ENCODE measurements around the gene CLHC1. TPM values are rescaled to one million over a fixed set of nuclear protein-coding genes. Genes with fewer than 3 reads are reported as not detected.
"Not testable (repeated sequence)": the region's sequence is repeated elsewhere in the genome, so short reads cannot be mapped to it uniquely, and the experiment has no call there.

The CLHC1 gene
- total and polyA plus RNA-seq, 4 donors: 3.3 to 17.7 (median 11.6) TPM

GRCh38 chr2:55150834-55151233 is 81.3 kb downstream of the CLHC1 start:
- Histone ChIP-seq H3K9me3 (ENCODE audit: control insufficient read depth, low read length) (no peaks in the 10 kb centered on the region), H3K4me1 (ENCODE audit: control insufficient read depth in 1 of 2, insufficient read depth in 2 of 2, low read length in 2 of 2) (peaks cover 6 to 11% of the 10 kb centered on the region in 2 donors), H3K27ac (ENCODE audit: low read depth in 1 of 2, low read length in 2 of 2) (no peak overlapping the region), H3K4me3 (ENCODE audit: low read length in 2 of 2) (no peak overlapping the region), H3K36me3 (ENCODE audit: control insufficient read depth in 1 of 2, insufficient read depth in 2 of 2, low read length in 1 of 2) (no peaks in the 10 kb centered on the region), H3K27me3 (ENCODE audit: control insufficient read depth in 1 of 2, insufficient read depth in 2 of 2, low read length in 1 of 2) (no peaks in the 10 kb centered on the region)
- WGBS, 2 donors: 90 to 94% methylated on average over 3 of the region's 3 CpGs
- ATAC-seq (ENCODE audit: low FRiP score) (no peak), DNase-seq (peak in 1 of 2 donors; percentile 72)
- intact Hi-C loops (cut with DNase I): no loop called here

GRCh38 chr2:55148269-55148668 is 83.8 kb downstream of the CLHC1 start:
- WGBS, 2 donors: 77 to 78% methylated on average over 2 of the region's 2 CpGs
- H3K27ac ChIP-seq (ENCODE audit: low read depth in 1 of 2, low read length in 2 of 2): no peak overlapping the region
- ATAC-seq (ENCODE audit: low FRiP score) (no peak), DNase-seq (no peak)
- H3K36me3 ChIP-seq (ENCODE audit: control insufficient read depth in 1 of 2, insufficient read depth in 2 of 2, low read length in 1 of 2): no peaks in the 10 kb centered on the region
- no peaks in the 10 kb centered on the region for H3K27me3 ChIP-seq (ENCODE audit: control insufficient read depth in 1 of 2, insufficient read depth in 2 of 2, low read length in 1 of 2)
- H3K4me3 ChIP-seq (ENCODE audit: low read length in 2 of 2): no peak overlapping the region
- intact Hi-C loops (cut with DNase I): no loop called here
- H3K4me1 ChIP-seq (ENCODE audit: control insufficient read depth in 1 of 2, insufficient read depth in 2 of 2, low read length in 2 of 2): peaks cover 3 to 4% of the 10 kb centered on the region in 2 donors
- H3K9me3 ChIP-seq (ENCODE audit: control insufficient read depth, low read length): no peaks in the 10 kb centered on the region

DNA sequence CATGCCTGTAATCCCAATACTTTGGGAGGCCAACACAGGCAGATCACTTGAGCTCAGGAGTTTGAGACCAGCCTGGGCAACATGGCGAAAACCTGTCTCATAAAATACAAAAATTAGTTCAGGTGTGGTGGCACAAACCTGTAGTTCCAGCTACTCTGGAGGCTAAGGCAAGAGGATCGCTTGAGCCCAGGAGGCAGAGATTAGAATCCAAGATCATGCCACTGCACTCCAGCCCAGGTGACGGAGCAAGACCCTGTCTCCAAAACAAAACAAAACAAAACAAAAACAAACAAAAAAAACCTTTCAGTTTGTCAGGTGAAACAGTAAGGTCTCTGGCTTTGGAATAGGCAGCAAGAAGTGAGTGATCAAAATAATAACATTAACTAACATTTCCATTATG is 84.6 kb downstream of the CLHC1 start:
- Histone ChIP-seq H3K27me3 (ENCODE audit: control insufficient read depth in 1 of 2, insufficient read depth in 2 of 2, low read length in 1 of 2) (no peaks in the 10 kb centered on the region), H3K4me3 (ENCODE audit: low read length in 2 of 2) (no peak overlapping the region), H3K9me3 (ENCODE audit: control insufficient read depth, low read length) (no peaks in the 10 kb centered on the region), H3K4me1 (ENCODE audit: control insufficient read depth in 1 of 2, insufficient read depth in 2 of 2, low read length in 2 of 2) (peaks cover 3 to 4% of the 10 kb centered on the region in 2 donors), H3K27ac (ENCODE audit: low read depth in 1 of 2, low read length in 2 of 2) (no peak overlapping the region), H3K36me3 (ENCODE audit: control insufficient read depth in 1 of 2, insufficient read depth in 2 of 2, low read length in 1 of 2) (no peaks in the 10 kb centered on the region)
- ATAC-seq (ENCODE audit: low FRiP score) (no peak), DNase-seq (no peak)
- 98 to 100% methylated on average over 3 of the region's 3 CpGs for WGBS, 2 donors
- intact Hi-C loops (cut with DNase I): no loop called here

DNA sequence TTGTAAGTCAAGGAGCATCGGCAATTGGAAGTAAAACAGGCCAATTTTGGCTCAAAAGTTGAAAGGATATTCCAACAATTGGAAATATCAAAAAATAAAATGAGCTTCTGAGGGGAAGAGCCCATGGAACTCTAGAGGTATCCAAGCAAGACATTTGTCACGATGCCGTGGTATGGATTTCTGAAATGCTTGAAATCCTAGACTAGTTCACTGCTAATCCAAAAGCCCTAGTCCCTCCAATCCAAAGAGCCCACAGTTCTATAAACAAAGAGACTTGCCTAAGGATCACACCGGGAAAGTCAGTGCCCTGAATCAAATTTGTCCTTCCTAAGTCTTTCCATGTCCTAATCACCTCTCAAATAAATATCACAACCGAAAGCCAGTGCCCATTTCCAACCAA is 85.1 kb downstream of the CLHC1 start:
- no peaks in the 10 kb centered on the region for H3K9me3 ChIP-seq (ENCODE audit: control insufficient read depth, low read length)
- H3K4me1 ChIP-seq (ENCODE audit: control insufficient read depth in 1 of 2, insufficient read depth in 2 of 2, low read length in 2 of 2): peaks cover 1 to 4% of the 10 kb centered on the region in 2 donors
- intact Hi-C loops (cut with DNase I): no loop called here
- ATAC-seq (ENCODE audit: low FRiP score): no peak
- WGBS, 2 donors: 95 to 96% methylated on average over 5 of the region's 5 CpGs
- no peak overlapping the region for H3K27ac ChIP-seq (ENCODE audit: low read depth in 1 of 2, low read length in 2 of 2)
- DNase-seq: no peak
- no peaks in the 10 kb centered on the region for H3K36me3 ChIP-seq (ENCODE audit: control insufficient read depth in 1 of 2, insufficient read depth in 2 of 2, low read length in 1 of 2)
- no peaks in the 10 kb centered on the region for H3K27me3 ChIP-seq (ENCODE audit: control insufficient read depth in 1 of 2, insufficient read depth in 2 of 2, low read length in 1 of 2)
- H3K4me3 ChIP-seq (ENCODE audit: low read length in 2 of 2): no peak overlapping the region

DNA sequence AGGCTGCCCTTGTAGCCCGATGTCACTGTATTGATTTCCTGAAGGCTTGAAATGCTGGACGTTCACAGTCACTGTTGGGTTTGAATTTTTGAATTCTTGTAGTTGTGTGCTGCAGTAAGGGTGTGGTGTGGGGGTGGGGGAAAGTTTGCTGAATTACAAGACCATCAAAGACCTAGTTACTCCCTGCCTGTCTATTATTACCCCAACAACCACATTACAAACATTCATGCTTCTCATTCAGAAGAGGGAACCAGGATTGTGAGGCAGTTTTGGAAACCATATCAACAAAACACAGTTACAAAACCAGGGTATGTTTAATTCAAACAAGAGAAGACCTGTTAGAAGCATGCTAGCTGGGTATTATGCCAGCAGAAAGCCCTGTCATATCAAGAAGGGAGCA is 85.8 kb downstream of the CLHC1 start:
- 93 to 98% methylated on average over 2 of the region's 2 CpGs for WGBS, 2 donors
- Histone ChIP-seq H3K36me3 (ENCODE audit: control insufficient read depth in 1 of 2, insufficient read depth in 2 of 2, low read length in 1 of 2) (no peaks in the 10 kb centered on the region), H3K4me3 (ENCODE audit: low read length in 2 of 2) (no peak overlapping the region), H3K4me1 (ENCODE audit: control insufficient read depth in 1 of 2, insufficient read depth in 2 of 2, low read length in 2 of 2) (no peaks in the 10 kb centered on the region), H3K27me3 (ENCODE audit: control insufficient read depth in 1 of 2, insufficient read depth in 2 of 2, low read length in 1 of 2) (no peaks in the 10 kb centered on the region), H3K9me3 (ENCODE audit: control insufficient read depth, low read length) (no peaks in the 10 kb centered on the region), H3K27ac (ENCODE audit: low read depth in 1 of 2, low read length in 2 of 2) (no peak overlapping the region)
- intact Hi-C loops (cut with DNase I): no loop called here
- DNase-seq: no peak
- no peak for ATAC-seq (ENCODE audit: low FRiP score)

DNA sequence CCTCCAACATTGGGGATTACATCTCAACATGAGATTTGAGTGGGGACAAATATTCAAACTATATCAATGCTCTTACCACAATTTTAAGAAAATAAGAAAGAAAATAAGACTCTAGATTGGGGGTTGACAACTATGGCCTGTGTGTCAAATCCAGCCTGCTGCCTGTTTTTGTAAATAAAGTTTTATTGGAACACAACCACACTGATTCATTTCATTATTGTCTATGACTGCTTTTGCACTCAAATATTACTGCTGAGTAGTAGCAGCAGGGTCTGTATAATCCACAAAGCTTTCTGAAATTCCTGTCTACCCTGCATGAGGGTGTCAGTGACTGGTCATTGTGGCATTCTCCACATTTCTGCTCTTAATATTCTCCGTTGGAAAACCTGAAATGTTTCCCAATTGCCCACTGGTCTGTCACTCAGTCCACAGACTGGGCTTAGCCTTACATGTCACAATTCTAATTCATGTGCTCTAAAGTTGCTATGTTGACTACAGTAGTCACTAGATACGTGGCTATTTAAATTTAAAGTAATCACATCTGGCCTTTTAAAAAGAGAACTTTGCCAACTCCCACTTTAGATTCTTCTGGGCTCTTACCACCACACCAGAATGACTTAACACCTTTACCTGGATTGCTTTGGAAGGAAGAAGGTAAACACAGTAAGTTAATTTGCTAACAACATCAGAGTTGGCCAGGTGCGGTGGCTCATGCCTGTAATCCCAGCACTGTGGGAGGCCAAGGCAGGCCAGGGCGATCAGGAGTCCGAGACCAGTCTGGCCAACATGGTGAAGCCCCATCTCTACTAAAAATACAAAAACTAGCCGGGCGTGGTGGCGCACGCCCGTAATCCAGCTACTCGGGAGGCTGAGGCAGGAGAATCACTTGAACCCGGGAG is 86.9 kb downstream of the CLHC1 start:
- Histone ChIP-seq H3K4me1 (ENCODE audit: control insufficient read depth in 1 of 2, insufficient read depth in 2 of 2, low read length in 2 of 2) (no peaks in the 10 kb centered on the region), H3K9me3 (ENCODE audit: control insufficient read depth, low read length) (no peaks in the 10 kb centered on the region), H3K36me3 (ENCODE audit: control insufficient read depth in 1 of 2, insufficient read depth in 2 of 2, low read length in 1 of 2) (no peaks in the 10 kb centered on the region), H3K4me3 (ENCODE audit: low read length in 2 of 2) (no peak overlapping the region), H3K27ac (ENCODE audit: low read depth in 1 of 2, low read length in 2 of 2) (no peak overlapping the region), H3K27me3 (ENCODE audit: control insufficient read depth in 1 of 2, insufficient read depth in 2 of 2, low read length in 1 of 2) (no peaks in the 10 kb centered on the region)
- ATAC-seq (ENCODE audit: low FRiP score) (no peak), DNase-seq (no peak)
- 94 to 97% methylated on average over 12 of the region's 12 CpGs for whole genome bisulfite sequencing, 2 donors
- intact Hi-C loops (cut with DNase I): no loop called here

GRCh38 chr2:55143706-55144105 is 88.4 kb downstream of the CLHC1 start:
- H3K27me3 ChIP-seq (ENCODE audit: control insufficient read depth in 1 of 2, insufficient read depth in 2 of 2, low read length in 1 of 2); H3K27ac ChIP-seq (ENCODE audit: low read depth in 1 of 2, low read length in 2 of 2); H3K4me1 ChIP-seq (ENCODE audit: control insufficient read depth in 1 of 2, insufficient read depth in 2 of 2, low read length in 2 of 2); intact Hi-C loops (cut with DNase I); ATAC-seq (ENCODE audit: low FRiP score); DNase-seq; H3K9me3 ChIP-seq (ENCODE audit: control insufficient read depth, low read length); H3K4me3 ChIP-seq (ENCODE audit: low read length in 2 of 2); H3K36me3 ChIP-seq (ENCODE audit: control insufficient read depth in 1 of 2, insufficient read depth in 2 of 2, low read length in 1 of 2): not testable (repeated sequence)
- 94% methylated on average over 2 of the region's 2 CpGs for WGBS, 2 donors

DNA sequence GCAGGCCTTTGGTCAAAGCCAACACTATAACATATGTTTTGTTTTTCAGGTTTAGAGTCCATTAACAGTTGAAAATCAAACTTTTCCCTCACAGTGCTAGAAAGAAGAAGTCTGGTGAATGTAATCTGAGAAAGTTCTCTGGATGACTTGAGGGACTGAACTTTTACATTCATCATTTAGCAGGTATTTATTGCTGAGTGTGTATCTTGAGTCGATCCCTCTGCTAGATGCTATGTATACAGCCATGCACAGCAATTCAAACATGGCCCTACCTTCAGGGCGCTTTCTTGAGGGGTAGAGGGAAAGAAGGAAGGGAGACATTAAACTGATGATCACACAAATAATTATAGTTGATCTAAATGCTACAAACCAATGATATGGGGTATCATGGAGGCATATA is 89.6 kb downstream of the CLHC1 start:
- ATAC-seq (ENCODE audit: low FRiP score) (no peak), DNase-seq (no peak)
- WGBS, 2 donors: 89 to 91% methylated on average over 2 of the region's 2 CpGs
- H3K36me3 ChIP-seq (ENCODE audit: control insufficient read depth in 1 of 2, insufficient read depth in 2 of 2, low read length in 1 of 2): no peaks in the 10 kb centered on the region
- no peak overlapping the region for H3K27ac ChIP-seq (ENCODE audit: low read depth in 1 of 2, low read length in 2 of 2)
- H3K4me3 ChIP-seq (ENCODE audit: low read length in 2 of 2): no peak overlapping the region
- no peaks in the 10 kb centered on the region for H3K27me3 ChIP-seq (ENCODE audit: control insufficient read depth in 1 of 2, insufficient read depth in 2 of 2, low read length in 1 of 2)
- no peaks in the 10 kb centered on the region for H3K9me3 ChIP-seq (ENCODE audit: control insufficient read depth, low read length)
- intact Hi-C loops (cut with DNase I): no loop called here
- H3K4me1 ChIP-seq (ENCODE audit: control insufficient read depth in 1 of 2, insufficient read depth in 2 of 2, low read length in 2 of 2): no peaks in the 10 kb centered on the region

All from aorta (tissue), 5 donors.